Stimulated activated naive CD8-positive, alpha-beta T cell treated with anti-CD3 and anti-CD28 coated beads, Interleukin-15, Interleukin-2, amounts not matched to agents 100 U/mL and 50 U/mL, for 24 hours (primary cell): ENCODE data around the gene MYO3B.
A peak's percentile ranks its signal among the peaks of the same experiment; 100 is the strongest.

Experiments
- ATAC-seq: fragments of 150-1000 bp; cut with Tn5 transposase; one replicate; pipeline ENCODE4 v1.10.0; 2021
- DNase-seq: peaks from one replicate; pipeline ENCODE4 v3.0.0; 2021

The MYO3B gene

DNA sequence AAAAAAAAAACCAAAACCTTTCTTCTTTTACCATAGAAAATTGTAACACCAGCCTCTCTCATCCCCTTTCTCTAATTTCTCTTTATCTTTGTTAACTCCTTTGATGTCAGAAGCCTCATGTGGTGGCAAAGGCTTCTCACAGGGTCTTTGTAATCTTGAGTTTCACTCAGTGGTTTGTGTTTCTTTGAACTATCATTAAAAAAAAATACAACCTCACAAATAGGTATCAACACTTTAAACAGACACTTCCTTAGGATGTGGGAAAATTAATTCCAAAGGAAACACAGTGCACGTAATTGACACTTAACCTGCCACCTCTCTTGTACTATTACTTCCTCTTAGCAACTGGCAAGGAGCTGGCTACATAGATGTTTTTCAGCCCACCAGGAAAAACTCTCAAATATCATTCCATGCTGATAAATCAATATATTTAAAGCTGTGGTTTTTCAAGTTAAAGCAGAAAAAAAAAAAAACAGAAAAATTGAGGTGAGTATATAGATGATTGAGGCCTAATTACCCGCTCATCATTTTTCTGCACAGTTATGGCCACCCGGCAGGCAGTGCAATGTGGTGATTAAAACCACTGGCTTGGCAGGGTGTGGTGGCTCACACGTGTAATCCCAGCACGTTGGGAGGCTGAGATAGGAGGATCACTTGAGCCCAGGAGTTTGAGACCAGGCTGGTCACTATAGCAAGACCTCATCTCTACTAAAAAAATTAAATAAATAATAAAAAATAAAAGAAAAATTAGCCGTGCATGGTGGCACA lies 193.5 kb downstream of the MYO3B start:
- ATAC-seq = no peak

DNA sequence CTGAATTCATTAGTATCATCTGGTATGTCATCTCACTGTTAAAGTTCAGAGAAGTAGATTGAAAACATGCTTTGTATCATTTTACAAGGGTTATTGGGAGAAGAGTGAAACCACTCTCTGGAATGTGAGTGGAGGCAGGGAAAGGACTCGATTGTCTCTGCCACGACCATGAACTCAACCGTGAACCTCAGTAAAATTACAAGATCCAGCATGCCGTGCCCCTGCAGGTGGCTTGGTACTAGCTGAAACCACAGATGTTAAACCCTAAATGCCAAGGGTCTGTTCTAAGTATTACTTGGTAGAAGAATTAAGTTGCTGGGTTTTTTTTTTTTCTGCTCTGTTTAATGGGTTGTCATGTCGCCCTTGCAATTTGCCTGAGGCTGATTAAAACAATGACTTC lies 197.2 kb downstream of the MYO3B start:
- DNase-seq (no peak), ATAC-seq (peak; percentile 19)

More for the DNA sequence above, 193.5 kb downstream of the MYO3B start:
- no peak for DNase-seq

DNA sequence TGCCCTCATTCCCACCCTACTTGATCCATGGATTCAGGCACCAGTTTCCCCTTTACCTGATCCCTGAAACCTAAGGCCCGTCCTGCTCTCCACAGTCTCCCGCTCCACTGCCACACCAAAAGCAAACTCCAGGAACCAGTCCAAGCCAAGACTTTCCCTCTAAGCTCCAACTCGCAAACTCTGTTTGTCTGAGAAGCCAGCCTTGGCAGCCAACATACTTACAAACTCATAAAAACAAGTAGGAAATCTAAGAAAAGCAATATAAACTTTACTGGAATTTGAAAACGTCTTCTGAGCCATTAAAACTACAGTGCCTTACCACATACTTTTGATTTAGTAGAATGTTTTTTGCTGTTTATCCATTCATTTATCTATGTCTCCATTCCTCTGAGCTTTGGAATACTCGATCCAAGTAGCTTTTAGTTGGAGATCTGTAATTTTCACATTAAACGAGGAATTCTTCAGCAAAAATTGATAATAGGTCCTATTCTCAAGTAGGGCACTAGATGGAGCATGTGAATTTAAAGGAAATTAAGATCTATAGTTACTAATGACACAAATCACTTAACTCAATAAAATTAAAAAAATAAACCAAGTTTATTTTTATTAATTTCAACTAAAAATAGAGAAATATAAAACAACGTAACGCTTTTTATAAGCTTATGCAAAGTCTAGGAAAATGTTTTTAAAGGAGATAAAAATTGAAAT lies 199.7 kb downstream of the MYO3B start:
- DNase-seq (no peak), ATAC-seq (no peak)

- ATAC-seq = no peak
- no peak for DNase-seq
These were observed 202.3 kb downstream of the MYO3B start for GRCh38 chr2:170380267-170380666.

DNA sequence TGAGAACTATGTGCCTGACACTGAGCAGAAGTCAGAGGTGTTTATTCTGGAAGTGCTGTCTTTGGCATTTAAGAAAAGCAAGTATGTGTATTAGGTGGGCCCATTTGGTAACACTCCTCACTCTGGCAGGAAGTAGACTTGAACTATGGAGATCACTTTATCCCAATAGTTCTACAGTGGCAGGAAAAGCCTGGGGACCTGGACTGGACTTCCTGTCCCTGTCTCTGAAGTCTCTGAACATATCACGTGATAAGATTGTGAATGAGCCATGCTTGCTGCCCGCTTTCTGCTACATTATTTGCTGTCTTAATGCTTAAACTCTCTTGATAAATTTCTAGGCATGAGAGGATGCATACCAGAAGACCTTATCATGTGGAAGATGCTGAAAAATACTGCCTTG lies 203.7 kb downstream of the MYO3B start:
- no peak for DNase-seq
- ATAC-seq = no peak

GRCh38 chr2:170386554-170386953 lies 208.6 kb downstream of the MYO3B start:
- DNase-seq (no peak), ATAC-seq (no peak)

DNA sequence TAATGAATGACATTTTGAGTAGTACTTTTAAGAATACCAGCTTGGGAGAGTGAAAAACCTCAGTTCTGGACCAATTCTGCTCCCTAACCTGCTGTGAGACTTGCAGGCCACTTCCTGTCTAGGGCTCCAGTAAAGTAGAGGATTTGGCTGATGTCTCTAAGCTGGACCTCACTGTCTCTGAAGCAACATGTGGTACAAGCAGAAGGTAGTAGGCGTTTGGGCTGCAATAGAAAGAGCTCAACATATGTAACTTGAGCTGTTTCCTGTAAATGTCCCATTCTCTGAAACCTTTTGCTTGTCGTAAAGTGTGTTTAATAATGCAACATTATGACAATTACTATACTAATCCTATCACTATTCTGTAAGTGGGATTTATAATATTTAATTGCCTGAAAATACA lies 213.1 kb downstream of the MYO3B start:
- ATAC-seq = no peak
- no peak for DNase-seq

DNA sequence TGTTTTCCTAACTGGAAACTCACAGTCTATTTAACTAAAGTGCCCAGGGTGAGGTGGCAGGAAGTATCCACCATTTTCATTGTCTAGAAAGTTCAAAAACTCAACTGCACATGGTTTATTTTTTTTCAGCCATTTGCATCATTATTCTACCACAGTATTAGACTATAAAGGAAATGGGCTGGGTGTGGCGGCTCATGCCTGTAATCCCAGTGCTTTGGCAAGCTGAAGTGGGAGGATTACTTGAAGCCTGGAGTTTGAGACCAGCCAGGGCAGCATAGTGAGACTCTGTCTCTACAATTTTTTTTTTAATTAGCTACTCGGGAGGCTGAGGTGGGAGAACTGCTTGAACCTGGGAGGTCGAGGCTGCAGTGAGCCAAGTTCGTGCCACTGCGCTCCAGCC lies 213.8 kb downstream of the MYO3B start:
- ATAC-seq = no peak
- DNase-seq = no peak

- DNase-seq = no peak
These were observed 216.0 kb downstream of the MYO3B start for GRCh38 chr2:170393861-170394498.

DNA sequence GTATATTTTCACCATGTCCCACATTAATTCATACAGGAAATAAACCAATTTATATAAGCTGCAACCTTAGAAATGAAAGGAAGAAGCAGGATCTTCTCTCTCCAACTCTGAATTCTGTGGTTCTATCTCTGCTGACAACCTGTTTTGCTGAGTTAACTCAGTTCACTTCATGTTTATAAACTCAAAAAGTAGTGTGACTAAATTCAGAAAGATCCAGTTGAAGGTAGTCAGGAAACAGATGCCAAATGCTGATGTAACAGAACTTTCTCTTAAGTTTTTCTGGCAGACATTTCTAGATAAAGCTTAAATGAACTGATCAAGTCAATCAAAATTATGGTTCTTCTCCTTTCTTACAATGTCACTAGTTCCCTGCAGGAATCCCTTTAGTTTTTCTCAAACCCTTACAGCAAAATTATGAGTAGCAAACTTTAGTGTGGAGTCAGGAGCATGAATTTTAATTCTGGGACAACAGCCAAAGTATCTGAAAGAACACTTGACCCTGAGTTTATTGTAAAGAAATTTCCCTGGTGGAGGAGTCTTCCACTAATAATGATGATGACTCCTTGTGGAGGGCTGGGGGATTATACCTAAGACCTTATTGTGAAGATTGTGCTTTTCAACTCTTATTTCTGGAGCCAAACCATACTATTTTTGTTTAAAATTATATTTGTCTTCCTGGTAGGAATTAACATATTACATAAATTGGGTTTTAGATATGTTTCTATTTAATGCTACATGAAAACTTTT lies 216.9 kb downstream of the MYO3B start:
- DNase-seq (no peak), ATAC-seq (no peak)

More at GRCh38 chr2:170393861-170394498, 216.0 kb downstream of the MYO3B start:
- ATAC-seq = no peak

- ATAC-seq (no peak), DNase-seq (no peak)
These were observed 219.0 kb downstream of the MYO3B start for GRCh38 chr2:170396799-170397459.

- no peak for DNase-seq
- ATAC-seq = no peak
These were observed 223.2 kb downstream of the MYO3B start for GRCh38 chr2:170401187-170401586.

GRCh38 chr2:170404846-170405245 lies 226.9 kb downstream of the MYO3B start:
- no peak for ATAC-seq
- DNase-seq = no peak

DNA sequence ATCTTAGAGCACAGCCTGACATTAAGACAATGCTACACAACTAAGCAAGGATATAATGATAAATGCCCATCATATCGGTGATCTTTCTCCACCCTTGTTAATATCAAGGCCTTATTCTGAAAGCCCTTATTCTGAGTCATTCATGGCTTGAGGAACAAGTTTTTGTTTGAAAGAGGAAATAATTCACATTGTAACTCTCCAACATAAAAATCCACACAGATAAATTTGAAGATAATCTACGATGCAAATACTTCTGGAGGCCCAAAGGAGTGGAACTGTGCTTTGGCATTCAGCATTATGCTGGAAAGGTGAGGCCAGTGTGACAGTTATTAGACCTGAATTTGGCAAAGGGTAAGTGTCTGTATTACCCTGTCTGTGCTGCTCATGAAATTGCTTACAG lies 227.4 kb downstream of the MYO3B start:
- no peak for ATAC-seq
- DNase-seq = no peak

DNA sequence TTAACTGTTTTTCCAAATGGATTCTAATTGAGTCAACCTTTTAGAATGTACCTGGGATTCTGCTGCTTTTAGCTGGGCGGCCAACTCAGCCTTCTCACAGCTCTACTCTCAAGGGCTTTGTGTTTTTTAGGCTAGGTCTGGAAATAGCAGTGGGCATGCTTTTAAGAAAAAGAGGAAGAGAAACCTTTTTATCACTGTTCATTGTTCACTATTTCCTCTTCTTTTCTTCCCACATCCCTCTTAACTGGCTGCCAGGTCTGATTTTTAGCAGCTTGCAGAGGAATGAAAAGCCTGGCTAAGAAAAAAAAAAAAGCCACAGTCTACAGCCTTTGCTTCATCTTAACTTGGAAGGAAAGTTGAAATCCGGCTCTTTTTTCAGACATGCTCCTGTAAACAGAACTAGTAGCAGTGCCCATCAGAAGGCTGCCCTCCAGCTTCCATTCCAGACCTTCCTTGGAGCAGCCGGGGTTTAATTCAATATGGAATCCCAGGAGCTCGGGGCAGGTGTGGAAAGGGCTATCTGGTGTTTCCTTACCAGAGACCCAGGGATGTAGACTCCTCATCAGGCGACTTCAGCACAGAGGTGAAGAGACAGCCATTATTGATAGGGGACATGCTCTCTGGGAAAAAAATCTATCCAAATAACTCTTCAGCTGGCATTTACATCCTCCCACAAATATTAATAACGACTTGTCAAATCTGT lies 230.7 kb downstream of the MYO3B start:
- DNase-seq (no peak), ATAC-seq (no peak)

- DNase-seq = peak; percentile 79
- ATAC-seq = peak; percentile 65
These were observed 231.2 kb downstream of the MYO3B start for GRCh38 chr2:170409164-170409535.

- no peak for DNase-seq
- no peak for ATAC-seq
These were observed 233.7 kb downstream of the MYO3B start for GRCh38 chr2:170411660-170412059.

- no peak for DNase-seq
- ATAC-seq = no peak
These were observed 243.2 kb downstream of the MYO3B start for GRCh38 chr2:170420961-170421687.

- DNase-seq (no peak), ATAC-seq (no peak)
These were observed 246.0 kb downstream of the MYO3B start for GRCh38 chr2:170423919-170424318.

DNA sequence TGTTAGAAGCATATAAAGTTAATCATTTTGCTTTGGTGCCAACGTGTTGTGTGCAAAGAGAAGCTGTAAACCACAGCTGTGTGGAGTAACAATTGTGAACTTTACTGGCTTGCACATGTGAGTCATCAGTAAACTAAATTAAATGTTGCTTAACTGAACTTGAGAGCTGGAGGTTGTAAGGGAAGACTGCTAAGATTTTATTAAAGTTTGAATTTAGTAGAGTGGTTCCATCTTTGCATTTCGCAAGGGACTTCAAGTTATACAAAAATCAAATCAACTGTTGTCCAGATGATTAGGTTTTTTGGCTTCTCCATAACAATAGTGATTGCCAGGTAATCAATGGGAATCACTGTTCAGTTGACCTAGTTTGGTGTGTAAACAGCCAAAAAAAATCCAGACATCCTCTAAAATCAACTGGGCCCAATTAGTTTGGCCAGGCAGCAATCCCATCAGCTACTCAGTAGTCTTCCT lies 247.4 kb downstream of the MYO3B start:
- ATAC-seq = no peak
- no peak for DNase-seq

DNA sequence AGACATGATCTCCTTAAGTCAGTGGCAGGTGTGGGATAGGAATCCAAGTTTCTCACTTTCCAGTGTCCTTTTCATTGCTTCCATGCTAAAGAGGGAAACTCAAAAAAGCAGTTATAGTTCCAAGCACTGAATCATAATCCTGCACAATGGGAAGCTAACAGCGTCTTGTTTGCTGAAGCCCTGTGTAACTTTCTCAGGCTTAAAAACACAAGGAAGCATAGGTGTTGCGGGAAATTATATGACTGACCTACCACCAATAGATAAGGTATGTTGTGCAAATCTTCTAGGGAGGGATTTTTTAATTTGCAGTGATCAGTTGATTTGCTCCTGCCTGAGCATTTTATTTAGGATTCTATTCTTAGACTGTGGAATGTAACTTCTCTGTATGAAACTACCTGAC lies 250.9 kb downstream of the MYO3B start:
- ATAC-seq (no peak), DNase-seq (no peak)
